OCI-M2 (cell line): ENCODE results near the gene WSB2.
"Not testable (repeated sequence)": the region's sequence is repeated elsewhere in the genome, so short reads cannot be mapped to it uniquely, and the experiment has no call there.

Experiments
- DNase-seq: peaks from one replicate; lab custom pipeline; 2025; ENCODE audit not compliant: unreplicated experiment; lab: John Stamatoyannopoulos, UW

Gene WSB2

DNA sequence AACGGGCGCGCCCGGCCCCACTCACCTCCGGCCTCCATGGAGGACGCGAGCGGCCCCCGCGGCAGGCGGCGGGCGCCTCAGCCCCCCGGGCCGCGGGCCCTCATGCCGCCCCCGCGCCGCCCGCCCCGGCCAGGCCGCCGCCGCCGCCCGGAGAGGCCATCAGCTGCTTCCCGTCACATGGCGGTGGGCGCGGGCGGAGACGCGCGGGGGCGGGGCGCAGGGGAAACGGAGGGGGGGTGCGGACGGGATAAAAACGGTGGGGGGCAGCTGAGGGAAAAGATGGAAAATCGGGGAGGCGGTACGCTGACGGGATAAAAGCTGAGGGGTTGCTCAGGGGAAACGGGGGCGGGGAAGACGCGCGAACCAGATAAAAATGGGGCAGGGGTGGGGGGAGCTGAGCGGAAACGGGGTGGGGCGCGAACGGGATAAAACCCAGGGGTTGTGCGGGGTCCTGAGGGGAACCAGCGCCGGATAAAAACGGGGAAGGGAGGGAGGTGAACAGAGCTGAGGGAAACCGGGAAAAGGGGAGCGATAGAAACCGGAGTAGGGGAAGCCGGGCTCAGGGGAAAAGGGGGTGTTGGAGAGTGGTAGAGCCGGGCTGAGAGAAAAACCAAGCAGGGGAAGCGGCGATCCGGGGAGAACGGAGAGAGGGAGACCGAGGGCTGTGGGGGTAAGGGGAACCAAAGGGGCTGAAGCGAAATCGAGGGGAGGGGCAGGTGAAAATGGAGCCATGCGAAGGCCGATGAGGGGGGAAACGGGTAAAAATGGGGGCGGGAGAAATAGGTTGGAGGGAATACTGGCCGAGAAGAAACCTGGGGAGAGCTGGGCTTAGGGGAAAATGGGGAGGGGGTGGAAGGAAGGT lies at the start of gene WSB2:
TSS of gene WSB2 (minus strand) at position 169 of the 862 bp plus-strand sequence. CDS start at position 38, 131 bp downstream.
- DNase-seq: no peak

DNA sequence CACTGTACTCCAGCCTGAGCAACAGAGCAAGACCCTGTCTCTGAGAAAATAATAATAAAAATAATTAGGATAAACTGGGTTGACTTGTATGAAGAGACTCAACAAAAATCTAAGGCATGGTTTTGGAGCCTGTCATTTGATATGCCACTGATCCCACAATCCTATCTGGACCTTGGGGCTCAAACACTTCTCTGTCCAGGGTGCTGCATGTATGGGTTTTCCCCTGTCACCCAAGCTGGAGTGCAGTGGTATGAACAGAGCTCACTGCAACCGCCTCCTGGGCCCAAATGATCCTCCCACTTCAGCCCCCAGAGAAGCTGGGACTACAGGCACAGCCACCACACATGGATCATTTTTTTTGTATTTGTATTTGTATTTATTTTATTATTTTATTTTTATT lies 48.1 kb upstream of the WSB2 start:
- no peak for DNase-seq

DNA sequence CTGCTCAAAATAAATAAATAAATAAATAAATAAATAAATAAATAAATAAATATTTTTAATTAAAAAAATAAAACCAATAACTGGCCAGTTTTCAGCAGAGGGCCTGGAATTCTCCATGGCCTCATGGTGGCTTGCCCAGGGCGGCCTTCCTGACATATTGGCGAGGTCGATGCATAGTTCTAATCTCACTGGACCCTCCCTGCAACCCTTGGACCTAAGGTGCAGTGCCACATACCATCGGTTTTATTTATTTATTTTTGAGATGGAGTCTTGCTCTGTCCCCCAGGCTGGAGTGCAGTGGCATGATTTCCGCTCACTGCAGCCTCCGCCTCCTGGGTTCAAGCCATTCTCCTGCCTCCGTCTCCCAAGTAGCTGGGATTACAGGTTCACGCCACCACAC lies 46.7 kb upstream of the WSB2 start:
- no peak for DNase-seq

DNA sequence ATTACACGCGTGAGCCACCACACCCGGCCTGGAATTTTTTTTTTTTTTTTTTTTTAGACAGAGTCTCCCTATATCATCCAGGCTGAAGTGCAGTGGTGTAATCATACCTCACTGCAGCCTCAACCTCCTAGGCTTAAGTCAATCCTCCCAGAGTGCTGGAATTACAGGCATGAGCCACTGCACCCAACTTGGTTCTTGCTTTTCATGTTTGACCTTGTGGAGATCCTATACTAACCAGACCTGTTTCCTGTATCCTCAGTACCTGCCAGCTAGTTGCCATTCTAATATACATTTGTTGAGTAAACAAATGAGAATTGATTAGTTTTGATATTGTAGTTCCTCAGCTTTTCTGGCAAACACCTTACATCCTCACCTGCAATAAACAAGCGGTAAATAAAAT lies 46.0 kb upstream of the WSB2 start:
- no peak for DNase-seq

DNA sequence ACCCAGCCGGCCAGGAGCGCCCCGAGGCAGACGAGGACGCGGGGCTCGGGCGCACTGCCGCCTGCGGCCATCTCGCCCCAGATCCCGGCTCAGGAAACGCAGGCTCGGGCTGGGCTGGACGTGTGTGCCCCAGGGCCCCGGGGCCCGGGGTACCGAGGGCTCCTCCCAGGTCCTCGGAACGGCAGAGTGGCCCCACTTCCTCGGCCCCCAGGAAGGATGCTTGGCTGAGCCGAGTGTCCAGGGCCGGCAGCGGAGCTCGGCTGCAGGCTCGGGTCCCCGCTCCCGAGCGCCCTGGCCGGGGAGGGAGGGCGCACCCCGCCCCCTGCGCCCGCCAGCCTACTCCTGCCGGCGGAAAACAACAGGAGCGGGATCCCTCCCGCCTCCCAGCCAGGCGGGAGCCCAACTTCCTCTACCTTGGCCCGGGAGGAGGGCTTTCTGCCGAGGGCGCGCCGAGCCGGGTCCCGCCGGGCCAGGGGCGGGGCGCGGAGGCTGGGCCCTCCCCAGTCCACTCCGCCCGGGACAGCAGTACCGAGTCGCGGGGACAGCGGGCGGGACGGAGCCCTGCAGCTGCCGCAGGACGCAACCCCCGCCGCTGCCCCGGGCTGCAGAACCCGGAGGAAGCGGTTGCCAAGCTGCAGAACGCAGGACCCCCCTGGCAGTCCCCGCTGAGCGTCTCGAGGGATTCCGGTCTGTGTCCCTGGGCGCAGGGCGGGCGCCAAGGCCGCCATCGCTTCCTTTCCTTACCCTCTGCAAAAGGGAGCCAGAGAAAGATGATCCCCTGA lies 42.8 kb upstream of the WSB2 start, which contains the start of gene VSIG10:
TSS of gene VSIG10 (minus strand) at position 411 of the 782 bp plus-strand sequence. CDS start at position 71, 340 bp downstream.
- DNase-seq: no peak

DNA sequence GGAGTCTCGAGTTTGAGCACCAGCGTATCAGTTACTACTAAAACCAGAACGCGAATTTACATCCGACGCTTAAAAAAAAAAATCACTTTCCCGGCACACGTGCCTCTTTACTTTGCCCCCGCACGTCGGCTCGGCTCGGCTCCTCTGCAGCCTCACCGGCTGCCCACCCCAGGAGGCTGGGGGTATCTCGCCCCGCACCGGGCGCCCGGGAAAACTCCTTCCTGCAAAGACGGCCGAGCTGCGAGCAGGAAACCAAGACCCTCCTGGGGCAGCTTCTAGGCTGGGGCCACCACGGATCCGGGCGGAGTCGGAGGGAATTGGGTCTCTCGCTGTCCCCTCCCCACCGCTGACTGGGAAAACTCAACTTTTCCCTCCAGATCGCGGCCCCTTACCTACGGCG lies 42.2 kb upstream of the WSB2 start:
- DNase-seq: no peak

DNA sequence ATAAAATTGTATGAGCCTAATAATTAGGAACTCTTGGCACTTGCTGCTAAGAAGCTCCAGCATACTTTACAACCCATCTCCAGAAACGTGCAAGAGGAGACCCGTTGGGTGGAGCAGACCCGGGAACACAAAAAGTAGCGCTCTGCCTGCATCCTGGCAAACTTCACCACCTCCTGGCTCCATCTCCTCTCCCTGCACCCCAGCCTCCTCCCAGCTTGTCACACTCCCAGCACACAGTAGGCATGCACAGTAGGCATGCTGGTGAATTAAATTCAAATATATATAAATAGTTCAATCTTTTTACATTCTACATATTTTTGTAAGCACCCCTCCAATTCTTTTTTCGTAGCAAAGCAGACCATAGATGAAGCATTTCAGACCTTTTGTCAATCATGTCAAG lies 41.6 kb upstream of the WSB2 start:
- no peak for DNase-seq

DNA sequence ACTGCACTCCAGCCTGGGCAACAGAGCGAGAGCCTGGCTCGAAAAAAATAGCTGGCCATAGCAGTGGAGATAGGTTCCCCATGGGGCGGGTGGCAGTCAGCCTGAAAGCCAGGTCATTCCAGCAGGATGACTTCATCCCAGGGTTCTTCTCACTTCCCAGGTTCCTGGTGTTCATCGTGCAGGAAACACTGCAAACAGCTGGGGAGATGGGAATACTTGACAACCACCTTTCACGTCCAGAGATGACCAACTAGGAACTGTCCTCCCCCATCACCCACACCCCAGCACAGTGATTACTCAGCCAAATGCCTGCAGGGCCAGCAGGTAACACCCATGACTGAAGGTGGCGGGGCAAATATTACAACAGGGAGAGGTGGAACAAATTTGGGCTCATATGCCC lies 41.1 kb upstream of the WSB2 start:
- no peak for DNase-seq

DNA sequence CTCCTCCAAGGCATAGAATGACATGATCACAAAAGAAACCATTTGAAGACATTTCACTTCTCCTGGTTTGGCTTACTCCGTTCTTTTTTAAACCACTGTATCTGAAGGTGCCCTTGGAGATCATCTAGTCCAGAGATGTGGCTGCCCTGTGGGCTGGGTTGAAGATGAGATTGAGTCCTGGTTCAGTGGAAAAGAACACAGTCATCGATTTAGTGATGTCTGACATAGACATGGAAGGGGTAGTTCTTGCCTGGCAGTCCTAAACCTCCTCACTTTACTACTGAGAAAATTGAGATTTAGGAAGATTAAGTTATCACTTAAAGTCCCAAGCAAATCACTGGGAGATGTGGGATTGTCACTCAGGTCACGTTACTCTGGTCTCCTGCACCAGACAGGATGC lies 40.1 kb upstream of the WSB2 start:
- no peak for DNase-seq

DNA sequence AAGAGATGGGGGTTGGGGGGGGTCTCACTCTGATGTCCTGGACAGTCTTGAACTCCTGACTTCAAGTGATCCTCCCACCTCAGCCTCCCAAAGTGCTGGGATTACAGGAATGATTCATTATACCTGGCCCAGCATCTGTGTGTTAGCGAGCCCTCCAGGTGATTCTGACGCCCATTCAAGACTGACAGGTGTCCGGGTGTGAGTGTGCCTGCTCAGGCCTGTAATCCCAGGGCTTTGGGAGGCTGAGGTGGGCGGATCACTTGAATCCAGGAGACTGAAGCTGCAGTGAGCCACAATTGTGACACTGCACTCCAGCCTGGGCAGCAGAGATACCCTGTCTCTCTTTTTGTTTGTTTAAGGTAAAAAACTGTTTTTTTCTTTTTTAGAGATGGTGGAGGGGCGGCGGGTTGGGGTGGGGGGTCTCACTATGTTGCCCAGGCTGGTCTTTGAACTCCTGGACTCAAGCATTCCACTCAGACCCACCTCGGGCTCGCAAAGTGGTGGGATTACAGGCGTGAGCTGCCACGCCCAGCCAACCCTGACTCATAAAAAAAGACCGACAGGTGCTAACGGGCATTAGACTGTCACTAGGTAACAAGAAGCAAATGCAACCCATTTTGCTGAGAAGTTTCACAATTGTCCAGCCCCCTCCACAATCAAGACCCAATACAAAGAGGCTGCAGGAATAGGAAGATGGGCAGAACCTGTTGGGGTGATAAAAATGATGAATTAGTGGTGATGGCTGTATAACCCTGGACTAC lies 38.1 kb upstream of the WSB2 start:
- DNase-seq: no peak

DNA sequence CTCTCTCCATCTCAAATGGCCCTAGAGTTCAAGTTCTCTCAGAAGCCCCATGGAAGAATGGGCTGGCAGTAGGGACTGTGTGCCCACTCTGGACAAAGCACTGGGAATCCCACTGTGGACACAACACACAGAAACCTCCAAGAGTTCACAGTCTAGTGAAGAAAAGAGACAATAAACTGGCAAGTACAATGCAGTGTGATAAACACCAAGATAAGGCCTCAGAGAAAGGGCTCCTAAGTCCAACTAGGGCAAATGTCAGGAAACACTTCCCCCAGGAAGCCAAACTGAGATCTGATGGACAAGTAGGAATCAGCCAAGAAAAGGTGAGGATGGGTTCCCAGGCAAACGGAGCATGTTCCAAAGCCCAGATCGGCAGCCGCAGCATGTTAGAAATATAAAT lies 37.4 kb upstream of the WSB2 start:
- DNase-seq: no peak

DNA sequence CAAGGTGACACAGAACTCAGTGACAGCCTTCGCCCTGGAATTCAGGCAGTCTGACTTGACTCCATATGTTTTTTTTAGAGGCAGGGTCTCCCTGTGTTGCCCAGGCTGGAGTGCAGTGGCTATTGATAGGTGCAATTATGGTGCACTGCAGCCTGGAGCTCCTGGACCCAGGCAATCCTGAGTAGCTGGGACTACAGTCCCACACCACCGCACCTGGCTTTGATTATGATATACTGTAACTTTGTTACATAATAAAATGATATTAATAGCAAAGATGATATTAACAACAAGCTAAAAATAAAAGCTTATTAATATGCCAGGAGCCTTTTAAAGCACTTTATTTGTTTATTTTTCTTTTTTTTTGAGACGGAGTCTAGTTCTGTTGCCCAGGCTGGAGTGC lies 33.1 kb upstream of the WSB2 start:
- no peak for DNase-seq

DNA sequence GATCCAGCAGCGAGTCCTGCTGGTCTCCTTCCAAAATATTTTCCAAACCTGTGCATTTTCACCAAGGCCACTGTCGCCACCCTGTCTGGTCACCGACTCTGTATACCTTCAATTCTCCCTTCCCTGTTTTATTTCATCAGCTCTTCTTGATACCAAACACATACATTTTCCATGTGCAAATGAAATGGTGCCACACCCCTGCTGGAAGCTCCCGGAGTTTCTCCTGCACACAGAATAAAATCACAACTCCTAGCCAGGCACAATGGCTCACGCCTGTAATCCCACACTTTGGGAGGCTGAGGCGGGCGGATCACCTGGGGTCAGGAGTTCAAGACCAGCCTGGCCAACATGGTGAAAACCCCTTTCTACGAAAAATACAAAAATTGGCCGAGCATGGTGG lies 28.8 kb upstream of the WSB2 start:
- no peak for DNase-seq

DNA sequence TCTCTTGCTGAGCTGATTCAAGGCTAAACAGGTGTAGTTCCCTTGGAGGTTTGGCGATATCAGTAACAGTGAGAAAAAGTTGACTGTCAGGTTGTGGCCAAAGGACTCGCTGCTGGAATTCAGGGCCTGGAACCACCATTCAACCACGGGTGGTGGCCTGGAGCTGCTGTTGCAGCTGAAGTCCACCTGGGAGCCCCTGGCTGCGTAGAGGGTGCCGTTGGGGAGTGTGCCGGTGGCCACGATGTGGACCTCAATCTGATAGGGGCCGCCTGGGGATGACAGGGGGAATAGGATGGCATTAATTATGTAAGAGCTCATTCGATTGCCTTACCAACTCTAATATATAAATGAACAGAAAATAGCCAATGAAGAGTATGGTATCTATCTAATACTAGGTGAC lies 21.2 kb upstream of the WSB2 start:
- DNase-seq: no peak

DNA sequence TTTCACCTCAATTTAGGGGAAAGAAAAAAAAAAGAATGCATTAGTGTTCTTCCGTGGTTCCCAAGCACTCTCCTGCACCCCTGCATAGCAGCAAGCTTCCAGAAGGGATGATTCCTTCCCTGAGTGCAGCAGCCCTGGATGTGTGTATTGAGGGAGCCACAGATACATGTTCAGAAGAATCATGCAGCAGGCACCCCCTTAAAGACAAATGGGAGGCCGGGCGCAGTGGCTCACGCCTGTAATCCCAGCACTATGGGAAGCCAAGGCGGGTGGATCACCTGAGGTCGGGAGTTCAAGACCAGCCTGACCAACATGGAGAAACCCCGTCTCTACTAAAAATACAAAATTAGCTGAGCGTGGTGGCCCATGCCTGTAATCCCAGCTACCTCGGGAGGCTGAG lies 20.5 kb upstream of the WSB2 start:
- DNase-seq: not testable (repeated sequence)

DNA sequence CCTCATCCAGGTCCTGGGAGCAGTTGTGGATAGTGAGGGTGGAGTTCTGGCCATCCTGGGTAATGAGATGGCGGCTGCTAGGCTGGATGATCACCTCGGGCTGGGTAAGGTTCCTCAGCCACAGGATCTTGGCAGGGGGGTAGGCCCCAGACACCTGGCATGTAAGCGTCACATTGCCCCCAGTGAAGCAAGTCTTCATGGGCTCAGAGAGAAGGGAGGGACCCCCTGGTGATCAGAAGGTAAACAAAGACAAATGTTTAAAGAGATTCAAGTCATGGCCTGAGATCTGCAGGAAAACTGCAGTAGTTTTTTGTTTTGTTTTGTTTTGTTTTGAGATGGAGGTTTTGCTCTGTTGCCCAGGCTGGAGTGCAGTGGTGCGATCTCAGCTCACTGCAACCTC lies 12.8 kb upstream of the WSB2 start:
- no peak for DNase-seq

DNA sequence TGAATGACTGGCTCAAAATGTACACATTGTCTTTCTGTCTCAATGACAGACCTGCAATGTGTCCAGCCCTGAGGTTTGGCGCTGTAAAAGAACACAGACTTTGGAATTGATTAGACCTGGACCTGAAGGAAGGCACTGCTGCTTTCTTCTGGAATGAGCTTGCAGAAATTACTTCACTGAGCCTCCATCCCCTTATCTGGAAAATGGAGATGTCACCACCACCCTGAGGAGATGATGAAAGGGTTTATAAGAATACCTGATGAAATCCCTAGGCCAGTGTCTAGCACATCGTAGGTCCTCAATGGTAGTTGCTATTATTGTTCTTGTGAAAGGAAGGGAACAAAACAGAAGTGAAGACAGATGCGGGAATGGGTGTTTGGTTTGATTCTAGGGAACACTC lies 9.7 kb upstream of the WSB2 start:
- no peak for DNase-seq

DNA sequence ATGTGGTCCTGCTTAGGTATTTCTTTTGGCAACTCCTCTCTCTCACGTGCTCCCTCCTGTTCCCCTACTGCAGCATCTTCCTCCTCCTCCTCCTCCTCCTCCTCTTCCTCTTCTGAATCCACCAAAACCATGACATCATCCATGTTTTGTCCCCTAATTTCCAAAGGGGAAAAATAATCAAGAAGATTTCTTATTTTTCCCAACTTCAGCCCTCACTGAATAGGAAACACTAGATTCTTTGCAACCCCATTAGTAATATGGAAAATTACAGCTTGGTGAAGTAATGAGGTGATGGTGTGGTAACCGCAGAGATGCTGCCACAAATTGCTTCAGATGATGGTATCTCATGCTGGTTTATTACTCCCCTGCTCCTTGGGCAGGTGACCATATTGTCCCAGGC lies 7.5 kb upstream of the WSB2 start:
- DNase-seq: no peak

DNA sequence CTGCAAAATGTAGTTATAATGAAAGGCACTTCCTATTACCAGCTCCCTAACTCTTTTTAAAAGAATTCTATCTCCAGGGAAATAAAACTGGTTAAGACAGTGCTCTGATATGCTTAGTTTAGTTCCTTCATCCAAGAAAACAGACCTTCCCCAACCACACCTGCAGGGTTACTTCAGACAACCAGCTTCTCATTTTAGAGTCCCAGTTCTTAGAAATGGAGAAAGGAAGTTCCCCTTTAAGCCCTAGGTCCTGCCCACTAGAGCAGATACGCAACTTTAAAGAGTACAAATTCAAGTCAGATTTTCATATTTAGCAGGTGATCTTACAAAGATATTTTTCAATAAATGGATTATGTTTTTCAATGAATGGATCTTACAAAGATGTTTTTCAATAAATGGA lies 4.4 kb upstream of the WSB2 start:
- DNase-seq: no peak

DNA sequence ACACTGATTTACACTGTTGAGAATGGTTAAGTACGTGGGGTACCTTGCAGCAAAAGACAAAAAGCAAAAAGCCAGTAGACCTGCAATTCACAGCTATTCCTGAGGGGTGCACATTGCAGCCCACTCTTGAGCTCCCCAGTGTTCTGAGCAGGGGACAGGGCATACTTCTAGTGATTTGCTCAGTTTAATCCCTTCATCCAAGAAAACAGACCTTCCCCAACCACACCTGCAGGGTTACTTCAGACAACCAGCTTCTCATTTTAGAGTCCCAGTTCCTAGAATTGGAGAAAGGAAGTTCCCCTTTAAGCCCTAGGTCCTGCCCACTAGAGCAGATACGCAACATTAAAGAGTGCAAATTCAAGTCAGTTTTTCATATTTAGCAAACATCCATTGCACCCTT lies 3.6 kb upstream of the WSB2 start:
- DNase-seq: no peak

DNA sequence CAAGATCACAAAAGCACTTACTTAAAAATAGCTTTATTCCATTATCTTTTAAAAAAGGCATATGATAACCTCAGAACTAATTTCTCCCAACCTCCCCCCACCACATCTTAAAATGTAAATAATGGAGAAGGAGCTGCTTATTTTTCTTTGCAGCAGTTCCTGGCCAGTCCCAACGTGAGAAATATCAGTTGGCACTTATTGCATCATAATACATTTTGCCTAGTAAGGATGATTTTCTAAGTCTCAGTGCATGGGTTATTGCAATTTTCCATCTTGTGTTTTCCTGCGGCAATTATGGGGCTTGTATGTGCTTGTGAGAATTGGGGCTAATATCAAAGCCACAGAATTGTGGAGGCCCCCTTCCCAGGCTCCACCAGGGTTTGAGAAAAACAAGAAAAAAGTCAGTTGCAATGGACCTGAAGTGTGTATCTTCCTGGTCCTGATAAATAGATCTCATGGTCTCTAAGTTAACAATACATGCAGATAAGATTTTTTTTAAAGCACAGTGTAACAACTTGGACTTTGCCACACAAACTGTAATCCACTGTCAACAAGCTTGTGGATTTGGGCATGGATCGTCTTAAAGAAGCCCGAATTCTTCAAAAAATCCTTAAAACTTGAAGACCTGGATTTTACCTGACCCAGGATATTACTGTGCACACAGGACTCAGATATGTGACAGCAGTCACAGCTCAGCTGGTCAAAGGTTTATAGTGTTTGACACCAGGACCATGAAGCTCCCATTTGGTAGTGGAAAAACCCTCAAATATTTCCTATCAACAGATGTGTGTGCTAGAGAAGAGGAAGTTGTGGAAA lies 2.8 kb upstream of the WSB2 start:
- DNase-seq: no peak
